ENCODE measurements around the gene INTS6.

Gene INTS6

GRCh38 chr13:51477149-51477548 lies 24.3 kb upstream of the INTS6 start:
- no peak for DNase-seq (ENCODE audit: low read depth)
- no peak for TF ChIP-seq CTCF (IDR thresholded peaks at IDR 0.05; ENCODE audit: low read depth, low read length, missing control alignments)
- H3K4me3 ChIP-seq (ENCODE audit: low read depth, low read length), result no peak overlapping the region

DNA sequence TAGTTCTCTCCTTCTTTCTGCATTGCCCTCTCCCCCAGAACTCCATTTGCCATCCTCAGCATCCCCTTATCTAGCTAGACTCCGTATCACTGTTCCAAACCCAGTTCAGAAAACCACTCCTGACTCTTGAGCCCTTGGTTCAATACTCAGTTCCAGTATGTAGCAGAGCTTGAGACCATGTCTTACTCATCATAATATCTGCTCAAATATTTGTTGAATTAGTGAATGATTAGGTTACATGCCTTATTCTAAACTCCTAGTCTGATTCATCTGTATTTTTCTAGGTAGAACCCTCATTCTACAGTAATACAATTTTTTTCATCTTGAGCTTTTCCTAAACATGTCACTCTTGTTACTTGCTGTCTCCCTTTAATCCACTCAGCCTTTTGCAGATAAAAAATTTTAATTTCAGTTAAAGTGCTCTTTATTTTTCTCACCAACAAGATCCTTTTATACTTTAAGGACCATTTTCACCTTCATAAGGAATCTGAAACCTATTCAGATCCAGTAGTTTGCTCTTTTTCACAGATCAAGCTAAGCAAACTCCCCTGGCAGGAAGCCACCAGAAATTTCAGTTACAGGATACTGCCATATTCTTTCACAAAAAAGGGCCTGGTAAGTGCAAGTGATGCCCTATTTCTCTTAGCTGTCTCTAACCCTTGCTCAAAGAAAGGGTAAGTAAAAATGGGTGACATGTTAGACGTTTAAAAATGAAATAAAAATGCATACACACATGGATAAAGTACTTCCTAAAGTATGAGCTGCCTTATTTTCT lies 23.1 kb upstream of the INTS6 start:
- H3K4me3 ChIP-seq (ENCODE audit: low read depth, low read length), result no peak overlapping the region
- no peak for TF ChIP-seq CTCF (IDR thresholded peaks at IDR 0.05; ENCODE audit: low read depth, low read length, missing control alignments)
- DNase-seq (ENCODE audit: low read depth), result no peak

DNA sequence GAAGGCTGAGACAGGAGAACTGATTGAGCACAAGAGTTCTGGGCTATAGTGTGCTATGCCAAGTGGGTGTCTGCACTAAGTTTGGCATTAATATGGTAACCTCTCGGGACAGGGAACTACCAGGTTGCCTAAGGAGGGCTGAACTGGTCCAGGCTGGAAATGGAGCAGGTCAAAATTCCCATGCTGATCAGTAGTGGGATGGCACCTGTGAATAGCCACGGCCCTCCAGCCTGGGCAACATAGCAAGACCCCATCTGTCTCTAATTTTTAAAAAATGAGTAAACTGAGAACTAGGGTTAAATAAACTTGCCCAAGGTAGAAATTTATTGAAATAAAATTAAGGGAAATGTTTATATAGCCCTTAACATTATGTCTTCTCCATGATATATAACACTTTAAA lies 17.0 kb upstream of the INTS6 start:
- no peak for TF ChIP-seq CTCF (IDR thresholded peaks at IDR 0.05; ENCODE audit: low read depth, low read length, missing control alignments)
- no peak overlapping the region for H3K4me3 ChIP-seq (ENCODE audit: low read depth, low read length)
- no peak for DNase-seq (ENCODE audit: low read depth)

DNA sequence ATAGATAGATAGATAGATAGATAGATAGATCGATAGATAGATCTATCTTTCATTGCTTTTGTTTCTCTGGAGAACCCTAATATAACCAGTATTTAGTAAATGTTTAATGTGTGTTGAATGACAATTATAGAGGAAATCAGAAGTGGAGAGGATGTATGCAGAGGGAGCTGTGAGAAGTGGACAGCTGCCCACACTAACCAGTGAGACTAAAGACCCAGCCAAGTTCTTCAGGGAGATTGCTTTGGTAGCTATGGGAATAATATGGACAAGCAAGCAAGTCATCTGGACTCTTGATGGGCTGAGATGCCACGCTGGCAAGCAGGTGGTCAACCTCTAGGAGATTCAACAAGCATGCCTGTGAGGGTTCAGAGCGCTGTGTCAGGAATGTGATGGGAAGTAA lies 14.9 kb upstream of the INTS6 start:
- DNase-seq (ENCODE audit: low read depth), result no peak
- no peak for TF ChIP-seq CTCF (IDR thresholded peaks at IDR 0.05; ENCODE audit: low read depth, low read length, missing control alignments)
- H3K4me3 ChIP-seq (ENCODE audit: low read depth, low read length), result no peak overlapping the region

- no peak for DNase-seq (ENCODE audit: low read depth)
- TF ChIP-seq CTCF (IDR thresholded peaks at IDR 0.05; ENCODE audit: low read depth, low read length, missing control alignments), result no peak
- no peak overlapping the region for H3K4me3 ChIP-seq (ENCODE audit: low read depth, low read length)
Observed at GRCh38 chr13:51465124-51465523, 12.3 kb upstream of the INTS6 start.

GRCh38 chr13:51457086-51457815 lies 4.4 kb upstream of the INTS6 start:
- no peak for TF ChIP-seq CTCF (IDR thresholded peaks at IDR 0.05; ENCODE audit: low read depth, low read length, missing control alignments)
- no peak for DNase-seq (ENCODE audit: low read depth)
- H3K4me3 ChIP-seq (ENCODE audit: low read depth, low read length), result no peak overlapping the region

All from GM12864 (cell line).